ENCODE measurements around the gene ATP1A4. TPM values are rescaled to one million over a fixed set of nuclear protein-coding genes. Genes with fewer than 3 reads are reported as not detected.
"Not testable (repeated sequence)": the region's sequence is repeated elsewhere in the genome, so short reads cannot be mapped to it uniquely, and the experiment has no call there.

Gene ATP1A4
- total RNA-seq (0.44 TPM), polyA plus RNA-seq (ENCODE audit: insufficient read depth in 1 of 8, insufficient read length in 8 of 8, low replicate concordance in 1 of 8) (1 to 10 TPM in 7 of 8 donors, under 1 TPM in 1; 0.96 to 3.4 (median 1.5) TPM)
- long read RNA-seq, donor 1, result 0 reads
- long read RNA-seq, donor 2, result 0 reads
- long read RNA-seq, donor 3, partial matches to known transcripts, result 0 of 1 reads
- long read RNA-seq, donor 3, other reads (novel, unspliced or antisense), result 0 of 1 reads
- long read RNA-seq, donor 4, result 0 reads
- long read RNA-seq, donor 5, result 0 reads
- long read RNA-seq, donor 6, partial matches to known transcripts, result 0 of 1 reads
- long read RNA-seq, donor 6, other reads (novel, unspliced or antisense), result 0 of 1 reads
- long read RNA-seq, donor 7, result 0 reads
- long read RNA-seq, donor 8, result 0 reads
- long read RNA-seq, donor 9, result 0 reads
- long read RNA-seq, donor 10, partial matches to known transcripts, result 13 of 13 reads
- long read RNA-seq, donor 10, other reads (novel, unspliced or antisense), result 0 of 13 reads
- long read RNA-seq, donor 11, partial matches to known transcripts, result 5 of 16 reads
- long read RNA-seq, donor 11, other reads (novel, unspliced or antisense), result 11 of 16 reads

- H3K27me3 ChIP-seq (ENCODE audit: control insufficient read depth, insufficient read depth, low read length), result no peaks in the 10 kb centered on the region
- H3K9me3 ChIP-seq (replicated peaks; ENCODE audit: control insufficient read depth, low read depth, low read length), result no peaks in the 10 kb centered on the region
- no peak within 1 kb of the TSS for H3K27ac ChIP-seq (ENCODE audit: low read length)
- no peak within 1 kb of the TSS for H3K4me3 ChIP-seq (ENCODE audit: low read length)
- no peaks in the 10 kb centered on the region for H3K4me1 ChIP-seq (ENCODE audit: control insufficient read depth, insufficient read depth, low read length)
- WGBS (ENCODE audit: insufficient coverage), result 90% methylated on average over 6 of the region's 6 CpGs
- no peak for DNase-seq
- H3K36me3 ChIP-seq (ENCODE audit: control insufficient read depth, insufficient read depth, low read length), result no peaks in the 10 kb centered on the region
Observed at GRCh38 chr1:160151303-160151702, at the start of gene ATP1A4. Gene ATP1A4, plus strand, starts transcription at chr1:160151603. Its CDS starts 438 bp downstream, at chr1:160152041.

- Histone ChIP-seq H3K9me3 (replicated peaks; ENCODE audit: control insufficient read depth, low read depth, low read length) (no peaks in the 10 kb centered on the region), H3K36me3 (ENCODE audit: control insufficient read depth, insufficient read depth, low read length) (no peaks in the 10 kb centered on the region), H3K27me3 (ENCODE audit: control insufficient read depth, insufficient read depth, low read length) (no peaks in the 10 kb centered on the region), H3K4me1 (ENCODE audit: control insufficient read depth, insufficient read depth, low read length) (peaks cover 66% of the 10 kb centered on the region), H3K27ac (ENCODE audit: low read length) (peak overlapping the region; percentile 76), H3K4me3 (ENCODE audit: low read length) (no peak overlapping the region)
- WGBS (ENCODE audit: insufficient coverage), result 26% methylated on average over 4 of the region's 9 CpGs
- DNase-seq, result peak; percentile 65
Observed at GRCh38 chr1:160101717-160102522, 49.5 kb upstream of the ATP1A4 start.

GRCh38 chr1:160103658-160104408 lies 47.6 kb upstream of the ATP1A4 start:
- Histone ChIP-seq H3K4me1 (ENCODE audit: control insufficient read depth, insufficient read depth, low read length) (peaks cover 58% of the 10 kb centered on the region), H3K36me3 (ENCODE audit: control insufficient read depth, insufficient read depth, low read length) (no peaks in the 10 kb centered on the region), H3K9me3 (replicated peaks; ENCODE audit: control insufficient read depth, low read depth, low read length) (no peaks in the 10 kb centered on the region), H3K27me3 (ENCODE audit: control insufficient read depth, insufficient read depth, low read length) (no peaks in the 10 kb centered on the region), H3K4me3 (ENCODE audit: low read length) (no peak overlapping the region), H3K27ac (ENCODE audit: low read length) (peak overlapping the region; percentile 62)
- WGBS (ENCODE audit: insufficient coverage), result 0% methylated on average over 1 of the region's 6 CpGs
- DNase-seq, result peak; percentile 74

GRCh38 chr1:160104486-160104885 lies 46.9 kb upstream of the ATP1A4 start:
- Histone ChIP-seq H3K27ac (ENCODE audit: low read length) (peak overlapping the region; percentile 62), H3K27me3 (ENCODE audit: control insufficient read depth, insufficient read depth, low read length) (no peaks in the 10 kb centered on the region), H3K9me3 (replicated peaks; ENCODE audit: control insufficient read depth, low read depth, low read length) (no peaks in the 10 kb centered on the region), H3K36me3 (ENCODE audit: control insufficient read depth, insufficient read depth, low read length) (no peaks in the 10 kb centered on the region), H3K4me1 (ENCODE audit: control insufficient read depth, insufficient read depth, low read length) (peaks cover 59% of the 10 kb centered on the region), H3K4me3 (ENCODE audit: low read length) (no peak overlapping the region)
- no peak for DNase-seq
- 24% methylated on average over 3 of the region's 3 CpGs for WGBS (ENCODE audit: insufficient coverage)

- 100% methylated on average over 1 of the region's 5 CpGs for WGBS (ENCODE audit: insufficient coverage)
- Histone ChIP-seq H3K36me3 (ENCODE audit: control insufficient read depth, insufficient read depth, low read length) (no peaks in the 10 kb centered on the region), H3K4me1 (ENCODE audit: control insufficient read depth, insufficient read depth, low read length) (peaks cover 62% of the 10 kb centered on the region), H3K27ac (ENCODE audit: low read length) (peak overlapping the region; percentile 62), H3K27me3 (ENCODE audit: control insufficient read depth, insufficient read depth, low read length) (no peaks in the 10 kb centered on the region), H3K4me3 (ENCODE audit: low read length) (no peak overlapping the region), H3K9me3 (replicated peaks; ENCODE audit: control insufficient read depth, low read depth, low read length) (no peaks in the 10 kb centered on the region)
- no peak for DNase-seq
Observed at GRCh38 chr1:160105155-160105554, 46.2 kb upstream of the ATP1A4 start.

GRCh38 chr1:160107512-160107911 lies 43.9 kb upstream of the ATP1A4 start:
- Histone ChIP-seq H3K36me3 (ENCODE audit: control insufficient read depth, insufficient read depth, low read length) (no peaks in the 10 kb centered on the region), H3K4me3 (ENCODE audit: low read length) (no peak overlapping the region), H3K27ac (ENCODE audit: low read length) (no peak overlapping the region), H3K4me1 (ENCODE audit: control insufficient read depth, insufficient read depth, low read length) (peaks cover 61% of the 10 kb centered on the region), H3K27me3 (ENCODE audit: control insufficient read depth, insufficient read depth, low read length) (no peaks in the 10 kb centered on the region), H3K9me3 (replicated peaks; ENCODE audit: control insufficient read depth, low read depth, low read length) (no peaks in the 10 kb centered on the region)
- no peak for DNase-seq
- WGBS (ENCODE audit: insufficient coverage), result 100% methylated on average over 1 of the region's 1 CpG

- no peak overlapping the region for H3K4me3 ChIP-seq (ENCODE audit: low read length)
- whole genome bisulfite sequencing (ENCODE audit: insufficient coverage), result 30% methylated on average over 4 of the region's 6 CpGs
- H3K4me1 ChIP-seq (ENCODE audit: control insufficient read depth, insufficient read depth, low read length), result peaks cover 61% of the 10 kb centered on the region
- DNase-seq, result peak; percentile 72
- no peaks in the 10 kb centered on the region for H3K36me3 ChIP-seq (ENCODE audit: control insufficient read depth, insufficient read depth, low read length)
- H3K27ac ChIP-seq (ENCODE audit: low read length), result peak overlapping the region; percentile 17
- H3K27me3 ChIP-seq (ENCODE audit: control insufficient read depth, insufficient read depth, low read length), result no peaks in the 10 kb centered on the region
- no peaks in the 10 kb centered on the region for H3K9me3 ChIP-seq (replicated peaks; ENCODE audit: control insufficient read depth, low read depth, low read length)
Observed at GRCh38 chr1:160108888-160109662, 42.3 kb upstream of the ATP1A4 start.

- no peak overlapping the region for H3K4me3 ChIP-seq (ENCODE audit: low read length)
- peak overlapping the region; percentile 17 for H3K27ac ChIP-seq (ENCODE audit: low read length)
- 63% methylated on average over 1 of the region's 4 CpGs for WGBS (ENCODE audit: insufficient coverage)
- no peaks in the 10 kb centered on the region for H3K36me3 ChIP-seq (ENCODE audit: control insufficient read depth, insufficient read depth, low read length)
- no peaks in the 10 kb centered on the region for H3K9me3 ChIP-seq (replicated peaks; ENCODE audit: control insufficient read depth, low read depth, low read length)
- H3K27me3 ChIP-seq (ENCODE audit: control insufficient read depth, insufficient read depth, low read length), result no peaks in the 10 kb centered on the region
- DNase-seq, result no peak
- peaks cover 61% of the 10 kb centered on the region for H3K4me1 ChIP-seq (ENCODE audit: control insufficient read depth, insufficient read depth, low read length)
Observed at GRCh38 chr1:160109686-160110085, 41.7 kb upstream of the ATP1A4 start.

GRCh38 chr1:160111462-160111861 lies 39.9 kb upstream of the ATP1A4 start:
- H3K4me3 ChIP-seq (ENCODE audit: low read length); H3K9me3 ChIP-seq (replicated peaks; ENCODE audit: control insufficient read depth, low read depth, low read length); H3K27me3 ChIP-seq (ENCODE audit: control insufficient read depth, insufficient read depth, low read length); H3K36me3 ChIP-seq (ENCODE audit: control insufficient read depth, insufficient read depth, low read length); H3K27ac ChIP-seq (ENCODE audit: low read length); DNase-seq: not testable (repeated sequence)
- WGBS (ENCODE audit: insufficient coverage), result 100% methylated on average over 2 of the region's 10 CpGs
- peaks cover 75% of the 10 kb centered on the region for H3K4me1 ChIP-seq (ENCODE audit: control insufficient read depth, insufficient read depth, low read length)
